HepG2 (cell line): ENCODE measurements around the gene JOSD1. TPM values are rescaled to one million over a fixed set of nuclear protein-coding genes. Genes with fewer than 3 reads are reported as not detected.

Experiments used
- AGO1 ChIP-seq: fragments of 200-400 bp; formaldehyde crosslinking; IDR thresholded peaks from 2 replicates; pipeline ENCODE4 v1.6.1; 2017; ENCODE audit warnings: mild to moderate bottlenecking, low read depth, low read length, moderate library complexity; ENCODE audit not compliant: poor library complexity, severe bottlenecking
- ATF7 ChIP-seq, 2 experiments: fragments of 450-650 bp in 1 of 2; sonication (generic) in 1 of 2; formaldehyde crosslinking in 1 of 2; IDR thresholded peaks; 2 replicates each; pipeline versions ENCODE4 v1.4.0 to v1.6.1; 2016 to 2020; ENCODE audit warnings: antibody characterized with exemption in 1 of 2, mild to moderate bottlenecking in 1 of 2, missing genetic modification reagents in 1 of 2
- CEBPG ChIP-seq: IDR thresholded peaks from 2 replicates; pipeline ENCODE4 v1.6.1; 2016
- DPF2 ChIP-seq: sonication (generic); formaldehyde crosslinking; IDR thresholded peaks from 2 replicates; pipeline ENCODE4 v1.4.0; 2020; ENCODE audit warnings: mild to moderate bottlenecking, low read depth, missing genetic modification reagents, borderline replicate concordance
- MTA1 ChIP-seq: sonication (generic); formaldehyde crosslinking; IDR thresholded peaks from 2 replicates; pipeline ENCODE4 v1.4.0; 2020; ENCODE audit warnings: missing genetic modification reagents, mild to moderate bottlenecking, borderline replicate concordance
- NBN ChIP-seq: fragments of 450-650 bp; conservative IDR thresholded peaks from 2 replicates; pipeline ENCODE4 v1.6.1; 2017
- NFYC ChIP-seq: IDR thresholded peaks from 2 replicates; pipeline ENCODE4 v1.6.1; 2016; ENCODE audit warnings: missing genetic modification reagents, missing compliant biosample characterization
- PHF21A ChIP-seq: sonication (generic); formaldehyde crosslinking; IDR thresholded peaks from 2 replicates; pipeline ENCODE4 v1.5.0; 2020; ENCODE audit warnings: mild to moderate bottlenecking, missing genetic modification reagents
- PTBP1 ChIP-seq: fragments of 200-400 bp; formaldehyde crosslinking; IDR thresholded peaks from 2 replicates; pipeline ENCODE4 v1.6.1; 2018; ENCODE audit warnings: low read length, low read depth; ENCODE audit not compliant: poor library complexity, severe bottlenecking
- RCOR2 ChIP-seq: IDR thresholded peaks from 2 replicates; pipeline ENCODE4 v1.6.1; 2016; ENCODE audit warnings: missing biosample characterization, missing genetic modification reagents
- RXRB ChIP-seq: IDR thresholded peaks from 2 replicates; pipeline ENCODE4 v1.6.1; 2016; ENCODE audit warnings: borderline replicate concordance, missing genetic modification reagents, missing compliant biosample characterization
- SIX1 ChIP-seq: sonication (generic); formaldehyde crosslinking; IDR thresholded peaks from 2 replicates; pipeline ENCODE4 v1.4.0; 2020; ENCODE audit warnings: missing genetic modification reagents, borderline replicate concordance
- TCF7L2 ChIP-seq: IDR thresholded peaks from 2 replicates; pipeline ENCODE4 v1.6.1; 2011; ENCODE audit warnings: mild to moderate bottlenecking, low read depth, low read length, moderate library complexity
- ZNF282 ChIP-seq: fragments of 450-650 bp; IDR thresholded peaks from 2 replicates; pipeline ENCODE4 v1.6.1; 2018; ENCODE audit not compliant: partially characterized antibody
- ZNF337 ChIP-seq: sonication (generic); formaldehyde crosslinking; IDR thresholded peaks from 2 replicates; pipeline ENCODE4 v1.5.1; 2020; ENCODE audit warnings: missing genetic modification reagents, low read depth, mild to moderate bottlenecking, borderline replicate concordance
- ZNF777 ChIP-seq: sonication (generic); formaldehyde crosslinking; IDR thresholded peaks from 2 replicates; pipeline ENCODE4 v1.4.0; 2020; ENCODE audit warnings: missing genetic modification reagents
- ZSCAN20 ChIP-seq: sonication (generic); formaldehyde crosslinking; IDR thresholded peaks from 2 replicates; pipeline ENCODE4 v1.4.0; 2020; ENCODE audit warnings: missing genetic modification reagents, mild to moderate bottlenecking, borderline replicate concordance
- polyA plus RNA-seq, 8 experiments: library from polyadenylated mRNA; depleted of rRNA in 3 of 8; stranded (reverse) in 7 of 8; unstranded in 1 of 8; fragments of >200 nt; fragmentation: Illumina TruSeq in 4 of 8; extraction: Trizol in 4 of 8; gene quantifications; 2 replicates each; pipeline versions ENCODE4 v1.2.1 to v1.2.3, GENCODE V29; 2011 to 2016; ENCODE audit warnings: low read depth in 4 of 8, missing spikeins in 1 of 8, mixed read lengths in 1 of 8; ENCODE audit not compliant: insufficient read depth in 1 of 8
- total RNA-seq, 5 experiments: library from RNA; depleted of rRNA; stranded (reverse); fragments of >200 nt; fragmentation: Illumina TruSeq; extraction: Trizol; gene quantifications; 2 replicates each; pipeline ENCODE4 v1.2.3, GENCODE V29; 2016; ENCODE audit warnings: low read depth in 1 of 5
- TF ChIP-seq, protein P1 (sequence below): sonication (generic); formaldehyde crosslinking; IDR thresholded peaks from 2 replicates; pipeline ENCODE4; 2020; ENCODE audit warnings: missing genetic modification reagents, mild to moderate bottlenecking, borderline replicate concordance
- TF ChIP-seq, protein P2 (sequence below): sonication (generic); formaldehyde crosslinking; IDR thresholded peaks from 2 replicates; pipeline ENCODE4 v1.4.0; 2020; ENCODE audit warnings: missing genetic modification reagents
- TF ChIP-seq, protein P3 (sequence below): IDR thresholded peaks from 2 replicates; pipeline ENCODE4 v1.6.1; 2016; ENCODE audit warnings: missing compliant biosample characterization, missing genetic modification reagents, borderline replicate concordance
- TF ChIP-seq, protein P4 (sequence below): IDR thresholded peaks from 2 replicates; pipeline ENCODE4 v1.6.1; 2016

JOSD1 gene
- total and polyA plus RNA-seq, 2 of the 13 experiments (the other 11 are each of a cell fraction or from before 2014, with no cell fraction given): 31.7 to 38.4 TPM

DNA sequence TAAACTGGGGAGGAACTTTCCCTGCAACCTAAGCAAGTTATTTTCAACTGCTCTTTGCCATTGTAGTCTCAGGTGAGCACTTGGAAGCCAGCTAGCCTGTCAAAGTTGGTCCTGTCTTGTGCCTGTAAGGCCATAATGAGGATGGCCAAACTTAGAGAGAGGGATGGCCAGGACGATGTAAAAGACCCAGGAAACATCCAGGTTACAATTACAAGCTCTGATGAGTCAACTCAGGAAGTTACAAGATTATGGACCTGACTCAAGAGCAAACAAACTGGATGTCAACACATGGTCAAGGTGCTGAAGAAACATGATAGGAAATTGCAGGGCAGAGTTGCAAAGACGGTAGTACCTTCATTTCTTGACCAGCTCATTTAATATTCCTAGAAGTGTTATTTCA lies 6.6 kb upstream of the JOSD1 start (continued):
- TF ChIP-seq ZSCAN20 (CRISPR knock-in tag): no peak
- peak; percentile 82 for TF ChIP-seq CEBPG
- TF ChIP-seq ZNF777 (CRISPR knock-in tag): no peak
- TF ChIP-seq TCF7L2: no peak
- TF ChIP-seq MTA1: no peak
- no peak for TF ChIP-seq NBN
- TF ChIP-seq RXRB (CRISPR knock-in tag): peak; percentile 48; the same call in 1 of the 2 replicates
- TF ChIP-seq PHF21A (CRISPR knock-in tag): no peak
- TF ChIP-seq DPF2 (CRISPR knock-in tag): peak; percentile 74
- TF ChIP-seq ATF7 (IDR thresholded peaks at IDR 0.05): no peak
- TF ChIP-seq ATF7 (CRISPR knock-in tag; IDR thresholded peaks at IDR 0.05): no peak
- TF ChIP-seq, protein P1, sequence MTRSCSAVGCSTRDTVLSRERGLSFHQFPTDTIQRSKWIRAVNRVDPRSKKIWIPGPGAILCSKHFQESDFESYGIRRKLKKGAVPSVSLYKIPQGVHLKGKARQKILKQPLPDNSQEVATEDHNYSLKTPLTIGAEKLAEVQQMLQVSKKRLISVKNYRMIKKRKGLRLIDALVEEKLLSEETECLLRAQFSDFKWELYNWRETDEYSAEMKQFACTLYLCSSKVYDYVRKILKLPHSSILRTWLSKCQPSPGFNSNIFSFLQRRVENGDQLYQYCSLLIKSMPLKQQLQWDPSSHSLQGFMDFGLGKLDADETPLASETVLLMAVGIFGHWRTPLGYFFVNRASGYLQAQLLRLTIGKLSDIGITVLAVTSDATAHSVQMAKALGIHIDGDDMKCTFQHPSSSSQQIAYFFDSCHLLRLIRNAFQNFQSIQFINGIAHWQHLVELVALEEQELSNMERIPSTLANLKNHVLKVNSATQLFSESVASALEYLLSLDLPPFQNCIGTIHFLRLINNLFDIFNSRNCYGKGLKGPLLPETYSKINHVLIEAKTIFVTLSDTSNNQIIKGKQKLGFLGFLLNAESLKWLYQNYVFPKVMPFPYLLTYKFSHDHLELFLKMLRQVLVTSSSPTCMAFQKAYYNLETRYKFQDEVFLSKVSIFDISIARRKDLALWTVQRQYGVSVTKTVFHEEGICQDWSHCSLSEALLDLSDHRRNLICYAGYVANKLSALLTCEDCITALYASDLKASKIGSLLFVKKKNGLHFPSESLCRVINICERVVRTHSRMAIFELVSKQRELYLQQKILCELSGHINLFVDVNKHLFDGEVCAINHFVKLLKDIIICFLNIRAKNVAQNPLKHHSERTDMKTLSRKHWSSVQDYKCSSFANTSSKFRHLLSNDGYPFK (CRISPR knock-in tag): no peak
- TF ChIP-seq ZNF282: no peak
- no peak for TF ChIP-seq AGO1
- TF ChIP-seq, protein P2, sequence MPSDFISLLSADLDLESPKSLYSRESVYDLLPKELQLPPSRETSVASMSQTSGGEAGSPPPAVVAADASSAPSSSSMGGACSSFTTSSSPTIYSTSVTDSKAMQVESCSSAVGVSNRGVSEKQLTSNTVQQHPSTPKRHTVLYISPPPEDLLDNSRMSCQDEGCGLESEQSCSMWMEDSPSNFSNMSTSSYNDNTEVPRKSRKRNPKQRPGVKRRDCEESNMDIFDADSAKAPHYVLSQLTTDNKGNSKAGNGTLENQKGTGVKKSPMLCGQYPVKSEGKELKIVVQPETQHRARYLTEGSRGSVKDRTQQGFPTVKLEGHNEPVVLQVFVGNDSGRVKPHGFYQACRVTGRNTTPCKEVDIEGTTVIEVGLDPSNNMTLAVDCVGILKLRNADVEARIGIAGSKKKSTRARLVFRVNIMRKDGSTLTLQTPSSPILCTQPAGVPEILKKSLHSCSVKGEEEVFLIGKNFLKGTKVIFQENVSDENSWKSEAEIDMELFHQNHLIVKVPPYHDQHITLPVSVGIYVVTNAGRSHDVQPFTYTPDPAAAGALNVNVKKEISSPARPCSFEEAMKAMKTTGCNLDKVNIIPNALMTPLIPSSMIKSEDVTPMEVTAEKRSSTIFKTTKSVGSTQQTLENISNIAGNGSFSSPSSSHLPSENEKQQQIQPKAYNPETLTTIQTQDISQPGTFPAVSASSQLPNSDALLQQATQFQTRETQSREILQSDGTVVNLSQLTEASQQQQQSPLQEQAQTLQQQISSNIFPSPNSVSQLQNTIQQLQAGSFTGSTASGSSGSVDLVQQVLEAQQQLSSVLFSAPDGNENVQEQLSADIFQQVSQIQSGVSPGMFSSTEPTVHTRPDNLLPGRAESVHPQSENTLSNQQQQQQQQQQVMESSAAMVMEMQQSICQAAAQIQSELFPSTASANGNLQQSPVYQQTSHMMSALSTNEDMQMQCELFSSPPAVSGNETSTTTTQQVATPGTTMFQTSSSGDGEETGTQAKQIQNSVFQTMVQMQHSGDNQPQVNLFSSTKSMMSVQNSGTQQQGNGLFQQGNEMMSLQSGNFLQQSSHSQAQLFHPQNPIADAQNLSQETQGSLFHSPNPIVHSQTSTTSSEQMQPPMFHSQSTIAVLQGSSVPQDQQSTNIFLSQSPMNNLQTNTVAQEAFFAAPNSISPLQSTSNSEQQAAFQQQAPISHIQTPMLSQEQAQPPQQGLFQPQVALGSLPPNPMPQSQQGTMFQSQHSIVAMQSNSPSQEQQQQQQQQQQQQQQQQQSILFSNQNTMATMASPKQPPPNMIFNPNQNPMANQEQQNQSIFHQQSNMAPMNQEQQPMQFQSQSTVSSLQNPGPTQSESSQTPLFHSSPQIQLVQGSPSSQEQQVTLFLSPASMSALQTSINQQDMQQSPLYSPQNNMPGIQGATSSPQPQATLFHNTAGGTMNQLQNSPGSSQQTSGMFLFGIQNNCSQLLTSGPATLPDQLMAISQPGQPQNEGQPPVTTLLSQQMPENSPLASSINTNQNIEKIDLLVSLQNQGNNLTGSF (CRISPR knock-in tag): no peak
- peak; percentile 17; the same call in 1 of the 2 replicates for TF ChIP-seq NFYC (CRISPR knock-in tag)
- no peak for TF ChIP-seq PTBP1
- TF ChIP-seq SIX1: peak; percentile 68; the same call in 1 of the 2 replicates
- no peak for TF ChIP-seq ZNF337 (CRISPR knock-in tag)
- TF ChIP-seq, protein P3, sequence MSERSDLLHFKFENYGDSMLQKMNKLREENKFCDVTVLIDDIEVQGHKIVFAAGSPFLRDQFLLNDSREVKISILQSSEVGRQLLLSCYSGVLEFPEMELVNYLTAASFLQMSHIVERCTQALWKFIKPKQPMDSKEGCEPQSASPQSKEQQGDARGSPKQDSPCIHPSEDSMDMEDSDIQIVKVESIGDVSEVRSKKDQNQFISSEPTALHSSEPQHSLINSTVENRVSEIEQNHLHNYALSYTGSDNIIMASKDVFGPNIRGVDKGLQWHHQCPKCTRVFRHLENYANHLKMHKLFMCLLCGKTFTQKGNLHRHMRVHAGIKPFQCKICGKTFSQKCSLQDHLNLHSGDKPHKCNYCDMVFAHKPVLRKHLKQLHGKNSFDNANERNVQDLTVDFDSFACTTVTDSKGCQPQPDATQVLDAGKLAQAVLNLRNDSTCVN (CRISPR knock-in tag): no peak
- TF ChIP-seq, protein P4, sequence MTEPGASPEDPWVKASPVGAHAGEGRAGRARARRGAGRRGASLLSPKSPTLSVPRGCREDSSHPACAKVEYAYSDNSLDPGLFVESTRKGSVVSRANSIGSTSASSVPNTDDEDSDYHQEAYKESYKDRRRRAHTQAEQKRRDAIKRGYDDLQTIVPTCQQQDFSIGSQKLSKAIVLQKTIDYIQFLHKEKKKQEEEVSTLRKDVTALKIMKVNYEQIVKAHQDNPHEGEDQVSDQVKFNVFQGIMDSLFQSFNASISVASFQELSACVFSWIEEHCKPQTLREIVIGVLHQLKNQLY (CRISPR knock-in tag): 0 out of 2 replicates have a peak, but pooled peaks have one; percentile 20
- TF ChIP-seq RCOR2: peak; percentile 54; the same call in 1 of the 2 replicates
